Measurements from ENCODE around the gene RAD51D.
"Not testable (repeated sequence)": the region's sequence is repeated elsewhere in the genome, so short reads cannot be mapped to it uniquely, and the experiment has no call there.

The RAD51D gene

GRCh38 chr17:35090707-35091106 lies 29.0 kb downstream of the RAD51D start:
- not testable (repeated sequence) for DNase-seq (ENCODE audit: low spot score)

- no peak for DNase-seq (ENCODE audit: low spot score)
These were observed 29.9 kb downstream of the RAD51D start for GRCh38 chr17:35089586-35090296.

- DNase-seq (ENCODE audit: low spot score) = peak; percentile 92
These were observed 30.6 kb downstream of the RAD51D start for GRCh38 chr17:35088881-35089585.

- peak; percentile 73 for DNase-seq (ENCODE audit: low spot score)
These were observed 31.2 kb downstream of the RAD51D start for GRCh38 chr17:35088356-35088880.

GRCh38 chr17:35087731-35088355 lies 31.8 kb downstream of the RAD51D start:
- no peak for DNase-seq (ENCODE audit: low spot score)

- DNase-seq (ENCODE audit: low spot score) = no peak
These were observed 32.6 kb downstream of the RAD51D start for GRCh38 chr17:35086931-35087573.

GRCh38 chr17:35086164-35086563 lies 33.5 kb downstream of the RAD51D start:
- DNase-seq (ENCODE audit: low spot score) = no peak

GRCh38 chr17:35084987-35085386 lies 34.7 kb downstream of the RAD51D start:
- DNase-seq (ENCODE audit: low spot score) = no peak

GRCh38 chr17:35083071-35083470 lies 36.6 kb downstream of the RAD51D start:
- no peak for DNase-seq (ENCODE audit: low spot score)

GRCh38 chr17:35082073-35082657 lies 37.5 kb downstream of the RAD51D start:
- no peak for DNase-seq (ENCODE audit: low spot score)

- no peak for DNase-seq (ENCODE audit: low spot score)
These were observed 38.0 kb downstream of the RAD51D start for GRCh38 chr17:35081638-35082037.

GRCh38 chr17:35080536-35080935 lies 39.1 kb downstream of the RAD51D start:
- DNase-seq (ENCODE audit: low spot score) = no peak

- no peak for DNase-seq (ENCODE audit: low spot score)
These were observed 39.9 kb downstream of the RAD51D start for GRCh38 chr17:35079547-35080423.

- no peak for DNase-seq (ENCODE audit: low spot score)
These were observed 42.8 kb downstream of the RAD51D start for GRCh38 chr17:35076874-35077273.

- DNase-seq (ENCODE audit: low spot score) = no peak
These were observed 44.7 kb downstream of the RAD51D start for GRCh38 chr17:35074711-35075707.

- DNase-seq (ENCODE audit: low spot score) = no peak
These were observed 45.6 kb downstream of the RAD51D start for GRCh38 chr17:35073991-35074627.

GRCh38 chr17:35073183-35073790 lies 46.4 kb downstream of the RAD51D start:
- DNase-seq (ENCODE audit: low spot score) = no peak

GRCh38 chr17:35069311-35069710 lies 50.3 kb downstream of the RAD51D start:
- DNase-seq (ENCODE audit: low spot score) = no peak

GRCh38 chr17:35068249-35068648 lies 51.4 kb downstream of the RAD51D start:
- no peak for DNase-seq (ENCODE audit: low spot score)
